SU-DHL-6 (cell line): Measurements from ENCODE around the gene MAN2B1.
A peak's percentile ranks its signal among the peaks of the same experiment; 100 is the strongest.
"Not testable (repeated sequence)": the region's sequence is repeated elsewhere in the genome, so short reads cannot be mapped to it uniquely, and the experiment has no call there.

Experiments
- H2AFZ ChIP-seq: fragments of 200-600 bp; sonication (generic); 2 replicates; pipeline ENCODE4 v1.6.1; 2014; ENCODE audit warnings: low read depth, mild to moderate bottlenecking, moderate library complexity, mixed read lengths, antibody characterized with exemption, low read length; ENCODE audit not compliant: severe bottlenecking
- H3F3A ChIP-seq: fragments of 200-600 bp; shearing (Covaris generic); 2 replicates; pipeline ENCODE4 v1.6.0; 2016; ENCODE audit warnings: antibody characterized with exemption, mild to moderate bottlenecking; ENCODE audit not compliant: insufficient read depth
- H3K27ac ChIP-seq: fragments of 200-600 bp; sonication (generic); 2 replicates; pipeline ENCODE4 v1.5.1; 2016; ENCODE audit warnings: low read depth, mild to moderate bottlenecking, low read length, moderate library complexity, mixed read lengths
- H3K27me3 ChIP-seq: fragments of 200-600 bp; sonication (generic), shearing (Covaris generic); 2 replicates; pipeline ENCODE4 v1.6.0; 2014; ENCODE audit warnings: mild to moderate bottlenecking, low read length
- H3K36me3 ChIP-seq: fragments of 200-600 bp; sonication (generic); 2 replicates; pipeline ENCODE4 v1.6.1; 2014; ENCODE audit warnings: mild to moderate bottlenecking, low read length, mixed read lengths
- H3K4me2 ChIP-seq: fragments of 300-600, 200-600 bp; shearing (Covaris generic), sonication (generic); 2 replicates; pipeline ENCODE4 v1.6.0; 2014; ENCODE audit warnings: low read length, low read depth, mild to moderate bottlenecking; ENCODE audit not compliant: poor library complexity, severe bottlenecking
- H3K4me3 ChIP-seq: fragments of 200-600 bp; sonication (generic); 2 replicates; pipeline ENCODE4 v1.5.1; 2014; ENCODE audit warnings: antibody characterized with exemption, low read length, mild to moderate bottlenecking, mixed read lengths; ENCODE audit not compliant: insufficient read depth, poor library complexity, severe bottlenecking
- H3K79me2 ChIP-seq: fragments of 200-600 bp; sonication (generic); 2 replicates; pipeline ENCODE4 v1.6.1; 2014; ENCODE audit warnings: mild to moderate bottlenecking, low read length, moderate library complexity; ENCODE audit not compliant: insufficient read depth
- H3K9ac ChIP-seq: fragments of 200-600 bp; sonication (generic); 2 replicates; pipeline ENCODE4 v1.7.0; 2014; ENCODE audit warnings: mild to moderate bottlenecking, low read length
- H3K9me2 ChIP-seq: fragments of 200-600 bp; sonication (generic); replicated peaks from 2 replicates; pipeline ENCODE4 v1.6.1; 2014; ENCODE audit warnings: low read length; ENCODE audit not compliant: insufficient read depth
- H3K9me3 ChIP-seq: fragments of 200-600 bp; sonication (generic); 2 replicates; pipeline ENCODE4 v1.6.1; 2014; ENCODE audit warnings: low read length, mixed read lengths; ENCODE audit not compliant: insufficient read depth
- H4K20me1 ChIP-seq: fragments of 200-600 bp; sonication (generic); 2 replicates; pipeline ENCODE4 v1.6.1; 2014; ENCODE audit warnings: low read depth, mild to moderate bottlenecking, antibody characterized with exemption, low read length, moderate library complexity, mixed read lengths
- EZH2phosphoT487 ChIP-seq: fragments of 200-600 bp; sonication (generic), shearing (Covaris generic); conservative IDR thresholded peaks from 2 replicates; pipeline ENCODE4 v1.6.1; 2018; ENCODE audit warnings: mild to moderate bottlenecking, antibody characterized with exemption, low read length, moderate library complexity, mixed read lengths
- TF ChIP-seq, protein P1 (sequence below): fragments of 200-600 bp; sonication (generic); IDR thresholded peaks from one replicate; pipeline ENCODE4 v1.5.1; 2017; ENCODE audit warnings: antibody characterized with exemption, mild to moderate bottlenecking, low read length, moderate library complexity; ENCODE audit not compliant: insufficient read depth, poor library complexity, severe bottlenecking

Gene MAN2B1

DNA sequence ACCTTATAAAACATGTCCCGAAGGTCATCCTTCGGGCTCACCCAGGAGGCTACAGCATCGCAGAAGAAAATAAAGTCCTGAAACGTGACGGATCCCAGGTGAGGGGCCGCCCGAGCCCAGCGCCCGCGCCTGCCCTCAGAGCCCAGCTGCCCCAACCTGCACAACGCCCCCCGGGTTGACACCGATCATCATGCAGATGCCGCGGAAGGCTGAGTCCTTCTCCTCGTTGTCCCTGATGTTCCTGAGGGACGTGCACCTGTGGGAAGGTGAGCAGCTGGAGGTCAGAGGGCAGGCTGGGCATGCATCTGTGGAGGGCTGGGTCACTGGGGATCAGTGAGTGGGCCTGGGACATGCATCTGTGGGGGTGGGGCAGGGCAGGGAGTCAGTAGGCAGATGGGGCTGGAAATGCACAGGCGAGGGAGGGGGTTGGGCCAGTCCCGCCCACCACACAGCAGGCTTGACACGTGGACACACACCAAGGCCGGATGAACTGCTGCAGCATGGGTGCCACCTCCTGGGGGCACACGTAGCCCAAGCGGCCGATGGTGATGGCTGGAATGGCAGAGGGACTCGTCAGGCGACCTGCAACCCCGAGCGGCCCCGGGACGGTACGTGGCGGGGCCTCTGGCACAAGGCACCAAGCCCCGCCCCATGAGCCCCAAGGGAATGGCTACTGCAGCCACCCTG lies 35.2 kb upstream of the MAN2B1 start:
- H3K36me3 ChIP-seq, result peaks cover 6% of the 10 kb centered on the region; the same call in 1 of the 2 replicates
- H3K4me2 ChIP-seq, result no peak overlapping the region
- H3K79me2 ChIP-seq, result no peaks in the 10 kb centered on the region
- H3K9me2 ChIP-seq, result no peaks in the 10 kb centered on the region
- no peaks in the 10 kb centered on the region for H3K9me3 ChIP-seq
- H3K27me3 ChIP-seq, result no peaks in the 10 kb centered on the region
- H3K9ac ChIP-seq, result no peak overlapping the region
- TF ChIP-seq EZH2phosphoT487, result no peak
- TF ChIP-seq, protein P1, sequence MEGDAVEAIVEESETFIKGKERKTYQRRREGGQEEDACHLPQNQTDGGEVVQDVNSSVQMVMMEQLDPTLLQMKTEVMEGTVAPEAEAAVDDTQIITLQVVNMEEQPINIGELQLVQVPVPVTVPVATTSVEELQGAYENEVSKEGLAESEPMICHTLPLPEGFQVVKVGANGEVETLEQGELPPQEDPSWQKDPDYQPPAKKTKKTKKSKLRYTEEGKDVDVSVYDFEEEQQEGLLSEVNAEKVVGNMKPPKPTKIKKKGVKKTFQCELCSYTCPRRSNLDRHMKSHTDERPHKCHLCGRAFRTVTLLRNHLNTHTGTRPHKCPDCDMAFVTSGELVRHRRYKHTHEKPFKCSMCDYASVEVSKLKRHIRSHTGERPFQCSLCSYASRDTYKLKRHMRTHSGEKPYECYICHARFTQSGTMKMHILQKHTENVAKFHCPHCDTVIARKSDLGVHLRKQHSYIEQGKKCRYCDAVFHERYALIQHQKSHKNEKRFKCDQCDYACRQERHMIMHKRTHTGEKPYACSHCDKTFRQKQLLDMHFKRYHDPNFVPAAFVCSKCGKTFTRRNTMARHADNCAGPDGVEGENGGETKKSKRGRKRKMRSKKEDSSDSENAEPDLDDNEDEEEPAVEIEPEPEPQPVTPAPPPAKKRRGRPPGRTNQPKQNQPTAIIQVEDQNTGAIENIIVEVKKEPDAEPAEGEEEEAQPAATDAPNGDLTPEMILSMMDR, result no peak
- no peak overlapping the region for H3K4me3 ChIP-seq
- no peak overlapping the region for H3K27ac ChIP-seq
- no peak overlapping the region for H2AFZ ChIP-seq
- no peaks in the 10 kb centered on the region for H4K20me1 ChIP-seq
- peaks cover 25% of the 10 kb centered on the region for H3F3A ChIP-seq

DNA sequence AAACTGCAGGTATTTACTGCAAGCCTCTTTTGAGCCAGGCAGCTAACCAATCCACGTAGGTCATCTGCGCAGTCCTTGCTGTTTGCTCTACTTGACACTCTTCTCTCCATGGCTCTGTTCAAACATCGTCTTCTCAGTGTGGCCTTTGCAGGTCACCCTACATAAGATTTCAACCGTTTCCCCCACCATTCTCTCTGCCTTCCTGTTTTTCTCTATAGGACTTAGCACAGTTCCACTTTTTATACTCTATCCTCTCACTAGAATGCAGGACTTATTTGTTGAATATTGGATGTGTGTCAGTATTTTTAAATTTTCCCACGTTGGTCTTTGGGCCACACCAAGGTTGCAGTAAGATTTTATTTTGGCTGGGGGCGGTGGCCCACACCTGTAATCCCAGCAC lies 31.6 kb upstream of the MAN2B1 start:
- H3K9ac ChIP-seq, result no peak overlapping the region
- no peaks in the 10 kb centered on the region for H3K36me3 ChIP-seq
- no peaks in the 10 kb centered on the region for H3K9me2 ChIP-seq
- H3K27me3 ChIP-seq, result no peaks in the 10 kb centered on the region
- no peak overlapping the region for H2AFZ ChIP-seq
- no peak overlapping the region for H3K27ac ChIP-seq
- no peaks in the 10 kb centered on the region for H3K79me2 ChIP-seq
- no peak for TF ChIP-seq EZH2phosphoT487
- TF ChIP-seq, protein P1, result no peak
- no peaks in the 10 kb centered on the region for H3K9me3 ChIP-seq
- H4K20me1 ChIP-seq, result no peaks in the 10 kb centered on the region
- H3K4me3 ChIP-seq, result no peak overlapping the region
- peaks cover 24% of the 10 kb centered on the region for H3F3A ChIP-seq
- H3K4me2 ChIP-seq, result no peak overlapping the region

DNA sequence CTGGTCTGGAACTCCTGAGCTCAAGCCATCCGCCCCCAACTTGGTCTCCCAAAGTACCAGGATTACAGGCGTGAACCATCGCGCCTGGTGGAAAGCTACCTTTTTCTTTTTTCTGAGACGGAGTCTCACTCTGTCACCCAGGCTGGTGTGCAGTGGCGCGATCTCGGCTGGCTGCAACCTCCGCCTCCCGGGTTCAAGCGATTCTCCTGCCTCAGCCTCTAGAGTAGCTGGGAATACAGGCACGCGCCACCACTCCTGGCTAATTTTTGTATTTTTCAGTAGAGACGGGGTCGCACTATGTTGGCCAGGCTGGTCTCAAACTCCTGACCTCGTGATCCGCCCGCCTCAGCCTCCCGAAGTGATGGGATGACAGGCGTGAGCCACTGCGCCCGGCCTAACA lies 30.9 kb upstream of the MAN2B1 start:
- H3K9me3 ChIP-seq, H3K4me3 ChIP-seq, H3K36me3 ChIP-seq, H3K27me3 ChIP-seq, H3K27ac ChIP-seq, H3K9me2 ChIP-seq, H4K20me1 ChIP-seq, H3K79me2 ChIP-seq, H2AFZ ChIP-seq: not testable (repeated sequence)
- H3K4me2 ChIP-seq, result peak overlapping the region; percentile 72
- H3K9ac ChIP-seq, result peak overlapping the region; percentile 57
- peaks cover 24% of the 10 kb centered on the region for H3F3A ChIP-seq
